SK-N-SH treated with all-trans-retinoic acid at 6 μM for 48 hours (cell line): ENCODE results near the gene CD55.

Experiments used
- ATAC-seq: fragments of 200-7000 bp; cut with Tn5 transposase; 3 replicates; pipeline ENCODE4 v1.9.1; 2020; ENCODE audit warnings: mild to moderate bottlenecking, moderate library complexity
- BACH2 ChIP-seq: fragments of 250-450 bp; sonication (Bioruptor Pico); IDR thresholded peaks from 2 replicates; pipeline ENCODE4 v1.9.0; 2021; ENCODE audit warnings: mild to moderate bottlenecking, borderline replicate concordance
- CREB5 ChIP-seq: fragments of 250-450 bp; sonication (Bioruptor Pico); IDR thresholded peaks from 2 replicates; pipeline ENCODE4 v1.5.1; 2020; ENCODE audit warnings: low read depth, mild to moderate bottlenecking, moderate library complexity
- CSDC2 ChIP-seq: fragments of 250-450 bp; sonication (Bioruptor Pico); IDR thresholded peaks from 2 replicates; pipeline ENCODE4 v1.5.0; 2020; ENCODE audit warnings: mild to moderate bottlenecking, moderate library complexity
- CSRNP3 ChIP-seq: fragments of 250-450 bp; sonication (Bioruptor Pico); IDR thresholded peaks from 2 replicates; pipeline ENCODE4 v1.5.1; 2021; ENCODE audit warnings: mild to moderate bottlenecking, moderate library complexity
- ESRRG ChIP-seq: fragments of 250-450 bp; sonication (Bioruptor Pico); IDR thresholded peaks from 2 replicates; pipeline ENCODE4 v1.6.1; 2021; ENCODE audit warnings: mild to moderate bottlenecking
- GLIS3 ChIP-seq: fragments of 250-450 bp; sonication (Bioruptor Pico); IDR thresholded peaks from 2 replicates; pipeline ENCODE4 v1.5.0; 2020; ENCODE audit warnings: mild to moderate bottlenecking, moderate library complexity
- ISL1 ChIP-seq: fragments of 250-450 bp; sonication (Bioruptor Pico); IDR thresholded peaks from 2 replicates; pipeline ENCODE4 v2.1.2; 2022; ENCODE audit warnings: mild to moderate bottlenecking, moderate library complexity
- OSR1 ChIP-seq: fragments of 250-450 bp; sonication (Bioruptor Pico); IDR thresholded peaks from 2 replicates; pipeline ENCODE4 v1.8.0; 2022; ENCODE audit warnings: moderate library complexity, mild to moderate bottlenecking, inconsistent platforms
- PATZ1 ChIP-seq: fragments of 250-450 bp; sonication (Bioruptor Pico); IDR thresholded peaks from 2 replicates; pipeline ENCODE4 v1.8.0; 2020; ENCODE audit warnings: mild to moderate bottlenecking, moderate library complexity, borderline replicate concordance
- PPARA ChIP-seq: fragments of 250-450 bp; sonication (Bioruptor Pico); IDR thresholded peaks from 2 replicates; pipeline ENCODE4 v1.5.0; 2020; ENCODE audit warnings: mild to moderate bottlenecking, borderline replicate concordance
- RARB ChIP-seq: fragments of 250-450 bp; sonication (Bioruptor Pico); IDR thresholded peaks from 2 replicates; pipeline ENCODE4 v1.8.0; 2021; ENCODE audit warnings: mild to moderate bottlenecking, moderate library complexity
- SNAI2 ChIP-seq: fragments of 250-450 bp; sonication (Bioruptor Pico); IDR thresholded peaks from 2 replicates; pipeline ENCODE4 v1.5.0; 2020; ENCODE audit warnings: mild to moderate bottlenecking, moderate library complexity
- TCF4 ChIP-seq: fragments of 250-450 bp; sonication (Bioruptor Pico); IDR thresholded peaks from 2 replicates; pipeline ENCODE4 v1.8.0; 2021; ENCODE audit warnings: mild to moderate bottlenecking, moderate library complexity, borderline replicate concordance
- TOX ChIP-seq: fragments of 250-450 bp; sonication (Bioruptor Pico); IDR thresholded peaks from 2 replicates; pipeline ENCODE4 v1.8.0; 2021; ENCODE audit warnings: mild to moderate bottlenecking, moderate library complexity, borderline replicate concordance
- TSHZ2 ChIP-seq: fragments of 250-450 bp; sonication (Bioruptor Pico); IDR thresholded peaks from 2 replicates; pipeline ENCODE4 v1.5.0; 2020; ENCODE audit warnings: mild to moderate bottlenecking, moderate library complexity
- ZC3H10 ChIP-seq: fragments of 250-450 bp; sonication (Bioruptor Pico); IDR thresholded peaks from 2 replicates; pipeline ENCODE4 v1.5.1; 2021; ENCODE audit warnings: mild to moderate bottlenecking, moderate library complexity
- ZFP3 ChIP-seq: fragments of 250-450 bp; sonication (Bioruptor Pico); IDR thresholded peaks from 2 replicates; pipeline ENCODE4 v1.5.0; 2020; ENCODE audit warnings: mild to moderate bottlenecking, moderate library complexity
- ZFP30 ChIP-seq: fragments of 450-650 bp; formaldehyde crosslinking; IDR thresholded peaks from 2 replicates; pipeline ENCODE4 v1.5.0; 2022; ENCODE audit warnings: mild to moderate bottlenecking, moderate library complexity
- ZNF565 ChIP-seq: fragments of 450-650 bp; formaldehyde crosslinking; conservative IDR thresholded peaks from 2 replicates; pipeline ENCODE4 v1.5.0; 2020; ENCODE audit warnings: low read depth, mild to moderate bottlenecking, moderate library complexity
- ZNF70 ChIP-seq: fragments of 450-650 bp; formaldehyde crosslinking; IDR thresholded peaks from 2 replicates; pipeline ENCODE4 v1.5.0; 2020; ENCODE audit warnings: mild to moderate bottlenecking, moderate library complexity

CD55 gene

GRCh38 chr1:207309745-207310273, 11.7 kb upstream of the CD55 start:
- ATAC-seq, result peak; percentile 87
- no peak for TF ChIP-seq TOX (CRISPR knock-in tag)
- TF ChIP-seq GLIS3 (CRISPR knock-in tag), result no peak
- no peak for TF ChIP-seq OSR1 (CRISPR knock-in tag)
- no peak for TF ChIP-seq SNAI2 (CRISPR knock-in tag)
- no peak for TF ChIP-seq ZNF565
- no peak for TF ChIP-seq CREB5
- TF ChIP-seq ZFP3 (CRISPR knock-in tag), result no peak
- no peak for TF ChIP-seq RARB
- no peak for TF ChIP-seq ZNF70 (CRISPR knock-in tag)
- TF ChIP-seq PATZ1 (CRISPR knock-in tag), result no peak

- no peak for ATAC-seq
Observed at GRCh38 chr1:207311888-207312603, 9.4 kb upstream of the CD55 start.

GRCh38 chr1:207312604-207312920, 8.9 kb upstream of the CD55 start:
- ATAC-seq, result no peak
- TF ChIP-seq CSRNP3 (CRISPR knock-in tag), result no peak
- no peak for TF ChIP-seq CSDC2 (CRISPR knock-in tag)
- TF ChIP-seq BACH2 (CRISPR knock-in tag), result no peak
- TF ChIP-seq OSR1 (CRISPR knock-in tag), result no peak
- no peak for TF ChIP-seq PPARA (CRISPR knock-in tag)
- no peak for TF ChIP-seq ZC3H10 (CRISPR knock-in tag)
- no peak for TF ChIP-seq ZFP30
- no peak for TF ChIP-seq TSHZ2
- TF ChIP-seq ISL1 (CRISPR knock-in tag), result no peak
- TF ChIP-seq TCF4 (CRISPR knock-in tag), result no peak
- no peak for TF ChIP-seq ZNF565
- TF ChIP-seq ESRRG (CRISPR knock-in tag), result no peak
- no peak for TF ChIP-seq RARB
- TF ChIP-seq PATZ1 (CRISPR knock-in tag), result no peak
- TF ChIP-seq SNAI2 (CRISPR knock-in tag), result no peak

More at GRCh38 chr1:207311888-207312603, 9.4 kb upstream of the CD55 start:
- no peak for TF ChIP-seq OSR1 (CRISPR knock-in tag)
- no peak for TF ChIP-seq CREB5
- no peak for TF ChIP-seq PPARA (CRISPR knock-in tag)
- no peak for TF ChIP-seq CSRNP3 (CRISPR knock-in tag)
- no peak for TF ChIP-seq ESRRG (CRISPR knock-in tag)
- TF ChIP-seq ZFP30, result no peak
- TF ChIP-seq, all 23 proteins: peak for 0
